Dermis blood vessel endothelial cell (primary cell): Measurements from ENCODE around the gene NOTO. TPM values are rescaled to one million over a fixed set of nuclear protein-coding genes. Genes with fewer than 3 reads are reported as not detected.
A peak's percentile ranks its signal among the peaks of the same experiment; 100 is the strongest.
"Not testable (repeated sequence)": the region's sequence is repeated elsewhere in the genome, so short reads cannot be mapped to it uniquely, and the experiment has no call there.

Experiments
- DNase-seq: peaks from one replicate; pipeline ENCODE4 v3.0.0; 2010
- total RNA-seq: library from RNA; depleted of rRNA; stranded (reverse); fragments of >200 nt; gene quantifications from 2 replicates; pipeline ENCODE4 v1.2.3, GENCODE V29; 2014

NOTO gene
- not detected in 2 replicates for total RNA-seq

DNA sequence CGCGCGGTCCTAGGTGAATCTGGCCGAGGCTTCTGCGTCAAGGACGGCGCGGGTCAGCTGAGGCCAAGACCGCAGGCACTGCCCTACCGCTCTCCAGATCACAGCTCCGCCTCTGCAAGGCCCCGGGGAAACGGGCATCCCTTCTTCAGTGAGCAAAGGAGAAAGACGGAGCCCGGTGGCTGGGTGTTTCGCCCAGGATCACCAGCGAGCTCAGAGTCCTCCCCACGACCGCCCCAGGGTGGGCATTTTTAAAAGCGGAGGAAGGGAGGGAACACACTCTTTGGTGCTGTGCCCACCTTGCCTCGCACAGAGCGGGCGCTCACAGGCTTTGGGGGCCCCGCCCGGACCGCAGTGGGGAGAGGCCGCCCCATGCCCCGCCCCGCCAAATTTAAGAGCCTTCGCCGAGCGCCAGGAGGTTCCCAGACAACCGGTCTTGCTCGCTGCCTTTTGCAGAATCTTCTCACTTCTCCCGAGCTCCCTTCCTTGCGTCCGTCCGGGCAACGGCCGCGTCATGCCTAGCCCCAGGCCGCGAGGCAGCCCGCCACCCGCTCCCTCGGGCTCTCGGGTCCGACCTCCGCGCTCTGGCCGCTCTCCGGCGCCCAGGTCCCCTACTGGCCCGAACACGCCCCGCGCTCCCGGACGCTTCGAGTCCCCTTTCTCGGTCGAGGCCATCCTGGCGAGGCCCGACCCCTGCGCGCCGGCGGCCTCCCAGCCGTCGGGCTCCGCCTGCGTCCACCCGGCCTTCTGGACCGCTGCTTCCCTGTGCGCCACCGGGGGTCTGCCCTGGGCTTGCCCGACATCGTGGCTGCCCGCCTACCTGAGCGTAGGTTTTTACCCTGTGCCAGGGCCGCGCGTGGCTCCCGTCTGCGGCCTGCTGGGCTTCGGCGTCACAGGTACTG, at the start of gene NOTO:
NOTO (plus strand) TSS at position 419 of the 899 bp plus-strand sequence; CDS start at position 512, 93 bp downstream.
- no peak for DNase-seq

- DNase-seq = peak; percentile 83
Observed at GRCh38 chr2:73156539-73157124, 45.7 kb upstream of the NOTO start.

- DNase-seq = no peak
Observed at GRCh38 chr2:73162856-73163391, 39.5 kb upstream of the NOTO start.

DNA sequence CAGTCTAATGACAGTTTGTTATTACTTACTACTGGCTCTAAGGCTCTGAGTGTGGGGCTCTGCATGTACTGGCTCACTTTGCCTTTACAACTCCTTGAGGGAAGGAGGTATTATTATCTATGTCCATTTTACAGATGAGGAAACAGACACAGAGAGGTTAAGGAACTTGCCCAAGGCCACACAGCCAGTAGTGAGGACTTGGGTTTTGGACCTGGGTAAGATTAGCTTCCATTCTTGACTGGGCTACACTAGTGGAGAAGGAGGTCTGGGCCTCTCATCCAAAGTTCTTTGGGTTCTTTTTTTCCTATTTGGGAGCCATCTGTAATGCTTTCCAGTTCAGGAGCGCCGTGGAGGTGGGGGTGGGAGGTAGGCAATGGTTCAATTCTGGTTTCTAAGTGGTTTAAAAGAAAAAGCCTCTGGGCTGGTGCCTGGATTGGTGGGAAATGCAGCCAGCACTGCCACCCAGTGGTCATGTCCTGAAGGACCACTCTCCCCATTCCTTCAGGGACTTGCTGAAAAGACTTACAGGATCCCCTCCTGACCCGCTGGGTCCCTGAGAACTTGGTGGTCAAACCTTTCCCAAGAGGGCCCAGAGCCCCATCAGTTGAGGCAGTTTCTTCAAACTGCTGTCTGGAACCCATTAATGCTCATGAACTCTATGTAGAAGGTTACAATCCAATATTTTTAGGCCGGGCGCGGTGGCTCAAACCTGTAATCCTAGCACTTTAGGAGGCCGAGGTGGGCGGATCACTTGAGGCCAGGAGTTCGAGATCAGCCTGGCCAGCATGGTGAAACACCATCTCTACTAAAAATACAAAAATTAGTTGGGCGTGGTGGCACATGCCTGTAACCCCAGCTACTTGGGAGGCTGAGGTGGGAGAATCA, 38.6 kb upstream of the NOTO start:
- peak; percentile 89 for DNase-seq

DNA sequence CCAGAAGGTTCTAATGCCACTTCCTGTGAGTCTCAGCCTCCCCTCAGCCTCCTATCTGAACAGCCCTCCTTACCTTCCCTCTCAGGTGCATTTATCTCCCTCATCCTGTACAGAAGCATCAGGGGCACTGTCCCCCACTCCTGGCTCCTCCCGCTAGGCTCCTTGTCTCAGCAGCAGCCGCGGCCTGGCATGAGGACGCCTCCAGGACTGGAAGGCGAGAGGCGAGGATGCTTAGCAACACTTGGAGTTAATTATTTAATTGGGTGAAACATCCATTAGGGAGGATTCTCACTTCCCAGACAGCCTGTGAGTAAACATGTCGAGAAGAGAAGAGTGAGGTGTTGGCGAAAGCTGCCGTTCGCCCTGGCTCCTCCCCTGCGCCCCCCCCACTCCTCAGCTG, 36.4 kb upstream of the NOTO start:
- DNase-seq = not testable (repeated sequence)

- DNase-seq = peak; percentile 11
Observed at GRCh38 chr2:73166813-73167212, 35.6 kb upstream of the NOTO start.

DNA sequence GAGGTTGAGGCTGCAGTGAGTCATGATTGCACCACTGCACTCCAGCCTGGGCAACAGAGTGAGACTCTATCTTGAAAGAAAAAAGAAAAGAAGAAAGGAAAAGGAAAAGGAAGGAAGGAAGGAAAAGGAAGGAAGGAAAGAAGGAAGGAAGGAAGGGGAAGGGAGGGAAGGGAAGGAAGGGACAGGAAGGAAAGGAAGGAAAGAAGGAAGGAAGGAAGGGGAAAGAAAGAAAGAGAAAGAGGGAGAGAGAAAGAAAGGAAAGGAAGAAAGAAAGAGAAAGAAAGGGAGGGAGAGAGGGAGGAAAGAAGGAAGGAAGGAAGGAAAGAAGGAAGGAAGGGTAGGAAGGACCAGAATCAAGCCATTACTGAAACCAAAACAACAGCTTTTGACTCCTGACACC, 34.0 kb upstream of the NOTO start:
- not testable (repeated sequence) for DNase-seq

GRCh38 chr2:73170341-73170740, 32.0 kb upstream of the NOTO start:
- not testable (repeated sequence) for DNase-seq

GRCh38 chr2:73172963-73173362, 29.4 kb upstream of the NOTO start:
- DNase-seq = no peak

DNA sequence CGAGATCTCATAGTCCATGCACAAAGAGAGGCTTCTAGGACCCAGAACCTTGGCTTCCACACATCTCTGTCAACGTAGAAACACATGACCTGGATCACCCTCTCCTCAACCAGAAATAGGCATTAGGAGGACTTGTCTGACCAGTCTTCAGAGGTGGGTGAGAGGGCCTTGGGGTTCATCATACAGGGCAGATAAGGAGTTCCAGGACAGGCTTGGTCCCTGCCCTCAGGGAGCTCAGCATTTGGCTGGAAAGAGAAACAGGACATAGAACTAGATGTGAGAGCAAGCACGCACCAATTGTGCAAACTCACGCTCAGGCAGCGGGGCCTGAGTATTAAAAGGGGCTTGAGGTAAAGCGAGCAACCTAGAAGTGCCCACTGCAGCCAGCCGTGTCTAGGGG, 28.6 kb upstream of the NOTO start:
- no peak for DNase-seq

DNA sequence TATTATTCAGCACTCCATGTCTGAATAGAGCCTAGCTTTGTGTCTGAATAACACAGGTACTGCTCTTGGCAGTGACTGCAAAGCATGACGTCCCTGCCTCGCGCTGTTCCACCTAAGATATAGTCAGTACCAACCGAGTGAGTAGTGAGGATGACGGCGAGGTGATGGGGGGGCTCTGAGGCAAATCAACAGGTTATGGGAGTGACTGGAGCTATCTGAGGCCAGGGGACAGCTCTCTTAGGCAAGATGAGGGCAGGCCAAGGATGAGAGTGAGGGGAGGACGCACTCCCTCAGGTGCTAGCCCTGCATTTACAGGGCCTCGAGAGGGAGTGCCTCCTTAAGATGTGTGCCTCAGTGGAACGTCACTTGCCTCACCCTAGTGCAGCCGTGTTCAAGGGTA, 28.1 kb upstream of the NOTO start:
- DNase-seq = no peak

GRCh38 chr2:73174941-73175662, 27.3 kb upstream of the NOTO start:
- DNase-seq = peak; percentile 10

DNA sequence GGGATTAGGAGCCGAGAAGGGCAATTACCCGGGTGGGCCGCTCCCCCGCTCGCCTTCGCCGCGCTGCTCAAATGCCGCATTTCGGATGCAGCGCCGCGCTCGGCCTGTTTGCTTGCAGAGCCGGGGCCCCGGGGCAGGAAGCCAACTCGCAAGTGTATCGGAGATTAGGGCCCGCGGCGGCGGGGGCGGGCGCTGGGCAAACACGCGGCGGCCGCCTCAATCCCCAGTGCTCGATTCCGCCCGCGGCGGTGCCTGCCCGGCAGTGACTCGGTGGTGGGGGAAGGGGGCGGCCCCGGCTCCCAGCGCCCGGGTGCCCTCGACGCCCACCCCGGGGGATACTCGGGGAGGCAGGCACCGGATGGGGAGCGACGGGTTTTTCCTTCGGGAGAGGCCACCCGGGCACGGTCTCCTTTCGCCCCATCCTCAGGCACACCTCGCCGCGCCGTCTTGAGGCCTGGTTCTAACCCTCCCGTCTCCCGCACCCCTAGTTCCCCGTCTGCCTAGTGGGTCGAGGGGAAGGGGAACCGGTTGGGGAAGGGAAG, 26.6 kb upstream of the NOTO start:
- DNase-seq = peak; percentile 75

GRCh38 chr2:73176205-73176880, 26.0 kb upstream of the NOTO start:
- peak; percentile 34 for DNase-seq

GRCh38 chr2:73176881-73177644, 25.3 kb upstream of the NOTO start:
- DNase-seq = peak; percentile 94

- no peak for DNase-seq
Observed at GRCh38 chr2:73177645-73178255, 24.6 kb upstream of the NOTO start.

GRCh38 chr2:73185965-73186364, 16.4 kb upstream of the NOTO start:
- no peak for DNase-seq

DNA sequence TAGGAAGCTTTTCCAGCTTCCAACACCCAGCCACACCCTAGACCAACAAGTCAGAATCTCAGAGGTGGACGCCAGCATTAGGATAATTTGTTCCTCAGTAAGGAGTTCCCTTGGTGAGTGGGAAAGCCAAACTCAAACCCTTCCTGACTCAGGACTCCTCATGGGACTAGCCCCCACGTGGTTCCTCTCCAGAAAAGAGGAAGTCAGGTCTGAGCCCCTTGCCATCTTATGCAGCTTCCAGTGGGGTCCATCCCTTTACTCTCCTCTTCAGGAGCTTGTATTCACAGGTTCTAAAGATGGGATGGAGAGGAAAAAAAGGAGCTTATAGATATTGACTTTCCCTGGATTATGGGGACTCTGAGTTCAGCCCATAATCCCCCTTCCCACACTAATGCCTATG, 14.8 kb upstream of the NOTO start:
- no peak for DNase-seq

DNA sequence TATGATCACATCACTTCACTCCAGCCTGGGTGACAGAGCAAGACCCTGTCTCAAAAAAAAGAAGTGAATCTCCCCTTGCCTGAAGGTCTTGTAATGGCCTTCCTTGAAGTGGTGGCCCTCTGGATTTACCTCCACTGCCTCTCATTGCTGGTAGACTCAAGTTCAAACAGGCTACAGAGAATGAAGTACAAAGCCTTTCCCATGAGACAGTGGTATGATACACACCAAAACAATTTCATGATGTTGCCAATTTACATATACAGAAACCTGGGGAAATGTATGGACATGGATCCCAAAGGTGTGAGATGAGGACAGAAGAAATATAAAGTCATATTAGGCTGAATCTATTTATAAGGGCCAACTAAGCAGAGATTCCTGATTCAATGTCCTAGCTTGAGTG, 4.8 kb upstream of the NOTO start:
- no peak for DNase-seq

- DNase-seq = not testable (repeated sequence)
Observed at GRCh38 chr2:73200281-73200680, 2.1 kb upstream of the NOTO start.
